Measurements from ENCODE around the gene TSPAN10. TPM values are rescaled to one million over a fixed set of nuclear protein-coding genes. Genes with fewer than 3 reads are reported as not detected.
A peak's percentile ranks its signal among the peaks of the same experiment; 100 is the strongest.

Gene TSPAN10
- total RNA-seq, 1 donor from 2014 or later, result 2.7 TPM

- Mint-ChIP-seq H3K27me3 (ENCODE audit: low read depth, unreplicated experiment) (no peaks in the 10 kb centered on the region), H3K9me3 (ENCODE audit: unreplicated experiment) (no peaks in the 10 kb centered on the region), H3K27ac (ENCODE audit: unreplicated experiment) (no peak overlapping the region), H3K4me3 (ENCODE audit: unreplicated experiment) (no peak overlapping the region), H3K4me1 (ENCODE audit: low read depth, unreplicated experiment) (peaks cover 1% of the 10 kb centered on the region), H3K36me3 (ENCODE audit: low read depth, unreplicated experiment) (peaks cover 26% of the 10 kb centered on the region)
- Histone ChIP-seq H3K4me3 (ENCODE audit: insufficient read depth, low read depth, low read length) (no peak overlapping the region), H2AFZ (ENCODE audit: low read depth, low read length) (no peak overlapping the region), H4K20me1 (ENCODE audit: insufficient read depth, low read length) (peaks cover 24% of the 10 kb centered on the region), H3K4me1 (ENCODE audit: insufficient read depth, low read length) (no peaks in the 10 kb centered on the region), H3K9ac (ENCODE audit: low read length) (no peak overlapping the region), H3K36me3 (ENCODE audit: insufficient read depth, low read length) (peaks cover 62% of the 10 kb centered on the region), H3K27me3 (ENCODE audit: insufficient read depth, low read length) (no peaks in the 10 kb centered on the region), H3K79me2 (ENCODE audit: insufficient read depth, low read length) (peaks cover 16% of the 10 kb centered on the region), H3K4me2 (ENCODE audit: low read length) (no peak overlapping the region), H3K27ac (ENCODE audit: low read depth, low read length) (no peak overlapping the region), H3K9me3 (ENCODE audit: insufficient read depth, low read depth, low read length) (no peaks in the 10 kb centered on the region)
- FAIRE-seq (no peak), DNase-seq (ENCODE audit: low read depth) (no peak)
- TF ChIP-seq EZH2 (IDR thresholded peaks at IDR 0.05; ENCODE audit: insufficient read depth, low read length), result no peak
- TF ChIP-seq, protein P1, sequence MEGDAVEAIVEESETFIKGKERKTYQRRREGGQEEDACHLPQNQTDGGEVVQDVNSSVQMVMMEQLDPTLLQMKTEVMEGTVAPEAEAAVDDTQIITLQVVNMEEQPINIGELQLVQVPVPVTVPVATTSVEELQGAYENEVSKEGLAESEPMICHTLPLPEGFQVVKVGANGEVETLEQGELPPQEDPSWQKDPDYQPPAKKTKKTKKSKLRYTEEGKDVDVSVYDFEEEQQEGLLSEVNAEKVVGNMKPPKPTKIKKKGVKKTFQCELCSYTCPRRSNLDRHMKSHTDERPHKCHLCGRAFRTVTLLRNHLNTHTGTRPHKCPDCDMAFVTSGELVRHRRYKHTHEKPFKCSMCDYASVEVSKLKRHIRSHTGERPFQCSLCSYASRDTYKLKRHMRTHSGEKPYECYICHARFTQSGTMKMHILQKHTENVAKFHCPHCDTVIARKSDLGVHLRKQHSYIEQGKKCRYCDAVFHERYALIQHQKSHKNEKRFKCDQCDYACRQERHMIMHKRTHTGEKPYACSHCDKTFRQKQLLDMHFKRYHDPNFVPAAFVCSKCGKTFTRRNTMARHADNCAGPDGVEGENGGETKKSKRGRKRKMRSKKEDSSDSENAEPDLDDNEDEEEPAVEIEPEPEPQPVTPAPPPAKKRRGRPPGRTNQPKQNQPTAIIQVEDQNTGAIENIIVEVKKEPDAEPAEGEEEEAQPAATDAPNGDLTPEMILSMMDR (IDR thresholded peaks at IDR 0.05; ENCODE audit: insufficient read depth, low read depth, low read length), result no peak
Observed at GRCh38 chr17:81593105-81593871, 43.7 kb upstream of the TSPAN10 start.

DNA sequence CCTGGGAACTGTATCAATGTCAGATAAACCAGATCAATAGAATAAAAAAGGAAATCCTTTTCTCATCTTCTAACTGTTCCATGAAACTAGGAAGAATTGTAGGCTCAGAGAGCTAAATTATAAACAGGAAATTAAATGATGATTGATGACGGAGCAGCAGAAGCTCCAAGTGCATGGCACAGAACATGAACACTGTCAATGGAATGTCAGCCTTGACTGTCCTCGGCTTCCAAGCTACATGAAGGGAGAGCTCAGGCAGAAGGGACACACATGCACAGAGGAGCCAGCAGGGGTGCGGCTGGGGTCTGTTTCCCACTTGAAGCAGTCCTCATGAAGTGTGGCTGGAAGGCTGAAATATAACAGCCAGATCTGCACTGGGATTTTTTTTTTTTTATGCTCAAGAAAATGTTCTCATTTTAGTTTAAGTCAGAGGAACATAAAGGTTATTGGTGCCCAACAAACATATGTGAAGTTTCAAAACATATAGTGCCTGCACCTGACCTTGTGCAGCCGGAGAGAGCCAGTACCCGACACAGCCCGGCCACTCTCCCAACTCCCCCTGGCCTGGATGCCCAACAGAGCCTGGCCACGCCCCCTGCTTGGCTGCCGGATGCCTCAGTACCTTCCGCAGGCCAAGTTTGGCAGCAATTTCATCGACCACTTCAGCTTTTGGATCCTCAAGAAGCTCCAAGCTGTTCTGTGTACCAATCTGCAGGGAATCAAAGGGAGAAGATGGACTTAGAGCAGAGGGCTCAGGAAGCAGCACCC is 37.1 kb upstream of the TSPAN10 start:
- H4K20me1 ChIP-seq (ENCODE audit: insufficient read depth, low read length), result peaks cover 48% of the 10 kb centered on the region
- TF ChIP-seq, protein P1 (IDR thresholded peaks at IDR 0.05; ENCODE audit: insufficient read depth, low read depth, low read length), result no peak
- no peak for TF ChIP-seq EZH2 (IDR thresholded peaks at IDR 0.05; ENCODE audit: insufficient read depth, low read length)
- FAIRE-seq (no peak), DNase-seq (ENCODE audit: low read depth) (peak; percentile 47)
- Mint-ChIP-seq H3K27ac (ENCODE audit: unreplicated experiment) (peak overlapping the region; percentile 78), H3K4me3 (ENCODE audit: unreplicated experiment) (no peak overlapping the region), H3K27me3 (ENCODE audit: low read depth, unreplicated experiment) (no peaks in the 10 kb centered on the region), H3K4me1 (ENCODE audit: low read depth, unreplicated experiment) (peaks cover 30% of the 10 kb centered on the region), H3K36me3 (ENCODE audit: low read depth, unreplicated experiment) (peaks cover 17% of the 10 kb centered on the region), H3K9me3 (ENCODE audit: unreplicated experiment) (no peaks in the 10 kb centered on the region)
- peak overlapping the region; percentile 7 for H3K4me2 ChIP-seq (ENCODE audit: low read length)
- H2AFZ ChIP-seq (ENCODE audit: low read depth, low read length), result no peak overlapping the region
- peaks cover 12% of the 10 kb centered on the region for H3K4me1 ChIP-seq (ENCODE audit: insufficient read depth, low read length)
- H3K36me3 ChIP-seq (ENCODE audit: insufficient read depth, low read length), result peaks cover 42% of the 10 kb centered on the region
- H3K27me3 ChIP-seq (ENCODE audit: insufficient read depth, low read length), result no peaks in the 10 kb centered on the region
- peaks cover 40% of the 10 kb centered on the region for H3K79me2 ChIP-seq (ENCODE audit: insufficient read depth, low read length)
- peak overlapping the region; percentile 59 for H3K27ac ChIP-seq (ENCODE audit: low read depth, low read length)
- peak overlapping the region; percentile 8 for H3K9ac ChIP-seq (ENCODE audit: low read length)
- H3K9me3 ChIP-seq (ENCODE audit: insufficient read depth, low read depth, low read length), result no peaks in the 10 kb centered on the region
- H3K4me3 ChIP-seq (ENCODE audit: insufficient read depth, low read depth, low read length), result no peak overlapping the region

All from astrocyte (in vitro differentiated cells and primary cell).